ENCODE results near the gene OR4N2.

GRCh38 chr14:19775587-19775986 is 28.0 kb upstream of the OR4N2 start:
- TF ChIP-seq CTCF (conservative IDR thresholded peaks at IDR 0.05 in 1 of 2, IDR thresholded peaks at IDR 0.05 in 1 of 2; ENCODE audit: low read depth in 1 of 2, low read length in 2 of 2) (no peak), EZH2 (IDR thresholded peaks at IDR 0.05; ENCODE audit: low read length, missing control alignments) (no peak)
